ENCODE data around the gene TP53AIP1. TPM values are rescaled to one million over a fixed set of nuclear protein-coding genes. Genes with fewer than 3 reads are reported as not detected.

Gene TP53AIP1
- total RNA-seq, 1 experiment from 2014 or later, result 2.3 TPM

DNA sequence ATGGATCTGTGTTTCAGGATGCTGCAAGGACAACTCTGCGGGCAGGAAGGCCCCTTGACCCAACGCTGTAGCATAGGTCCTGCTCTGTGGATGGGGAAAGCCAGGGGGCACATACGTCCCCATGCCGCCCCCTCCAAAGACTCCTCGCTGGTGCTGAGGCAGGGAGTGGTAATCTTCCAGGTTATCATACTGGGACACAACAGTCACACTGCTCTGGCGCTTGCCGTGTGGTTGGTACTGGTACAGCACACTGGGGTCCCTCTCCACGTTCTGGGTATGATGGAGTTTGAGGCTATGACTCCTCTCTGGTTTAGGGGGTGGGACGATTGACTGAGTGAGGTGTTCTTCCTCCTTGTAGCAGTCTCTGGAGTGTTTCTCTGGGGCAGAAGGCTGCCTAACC, 26.2 kb upstream of the TP53AIP1 start:
- POLR2A ChIA-PET (ENCODE audit: low non-redundant PET), result no interaction called here
- TF ChIP-seq CTCF (conservative IDR thresholded peaks at IDR 0.05; ENCODE audit: low read depth, low read length) (no peak), EZH2 (IDR thresholded peaks at IDR 0.05; ENCODE audit: borderline replicate concordance, low read depth, low read length, poor library complexity, severe bottlenecking) (no peak)
- no peaks in the 10 kb centered on the region for H3K27me3 ChIP-seq (replicated peaks; ENCODE audit: insufficient read depth, low read depth, low read length, poor library complexity)
- CTCF ChIA-PET, result no interaction called here
- H3K4me1 ChIP-seq (ENCODE audit: insufficient read depth, low read length, poor library complexity, severe bottlenecking), result no peaks in the 10 kb centered on the region
- no peak for DNase-seq (ENCODE audit: low spot score)
- H3K27ac ChIP-seq (ENCODE audit: low read depth, low read length, poor library complexity, severe bottlenecking), result no peak overlapping the region
- H3K9me3 ChIP-seq (ENCODE audit: low read depth, low read length, poor library complexity, severe bottlenecking), result no peaks in the 10 kb centered on the region
- BruUV-seq (replicated peaks), result no TSS peak
- intact Hi-C loops (cut with micrococcal nuclease; ENCODE audit: unreplicated experiment), result no loop called here
- peaks cover 42% of the 10 kb centered on the region for H3K36me3 ChIP-seq (ENCODE audit: insufficient read depth, low read length, poor library complexity, severe bottlenecking)
- no peak overlapping the region for H3K4me3 ChIP-seq (ENCODE audit: low read depth, low read length, poor library complexity, severe bottlenecking)

GRCh38 chr11:128967578-128967977, 24.9 kb upstream of the TP53AIP1 start:
- ChIA-PET CTCF (no interaction called here), POLR2A (ENCODE audit: low non-redundant PET) (no interaction called here)
- DNase-seq (ENCODE audit: low spot score), result no peak
- H3K9me3 ChIP-seq (ENCODE audit: low read depth, low read length, poor library complexity, severe bottlenecking), result no peaks in the 10 kb centered on the region
- H3K36me3 ChIP-seq (ENCODE audit: insufficient read depth, low read length, poor library complexity, severe bottlenecking), result peaks cover 29% of the 10 kb centered on the region
- TF ChIP-seq CTCF (conservative IDR thresholded peaks at IDR 0.05; ENCODE audit: low read depth, low read length) (no peak), EZH2 (IDR thresholded peaks at IDR 0.05; ENCODE audit: borderline replicate concordance, low read depth, low read length, poor library complexity, severe bottlenecking) (no peak)
- BruUV-seq (replicated peaks), result no TSS peak
- H3K4me3 ChIP-seq (ENCODE audit: low read depth, low read length, poor library complexity, severe bottlenecking), result no peak overlapping the region
- H3K4me1 ChIP-seq (ENCODE audit: insufficient read depth, low read length, poor library complexity, severe bottlenecking), result no peaks in the 10 kb centered on the region
- no peak overlapping the region for H3K27ac ChIP-seq (ENCODE audit: low read depth, low read length, poor library complexity, severe bottlenecking)
- no peaks in the 10 kb centered on the region for H3K27me3 ChIP-seq (replicated peaks; ENCODE audit: insufficient read depth, low read depth, low read length, poor library complexity)
- intact Hi-C loops (cut with micrococcal nuclease; ENCODE audit: unreplicated experiment), result no loop called here

DNA sequence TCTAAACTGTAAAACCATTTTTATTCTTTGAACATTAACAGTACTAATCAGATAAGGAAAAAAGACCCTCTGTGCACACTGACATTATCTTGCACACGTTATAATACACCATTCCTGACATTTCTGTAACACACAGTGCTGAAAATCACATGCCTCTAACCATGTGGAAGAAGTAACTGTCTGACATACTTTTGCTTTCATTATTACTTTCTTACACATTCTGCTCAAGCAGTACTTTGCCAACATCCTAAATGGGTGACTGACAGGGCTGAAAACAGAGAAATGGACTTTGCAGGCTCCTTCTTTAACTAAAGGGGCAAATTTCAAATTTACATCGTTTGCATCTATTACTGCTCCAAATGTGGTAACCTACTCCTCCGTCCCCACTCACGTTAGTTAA, 22.8 kb upstream of the TP53AIP1 start:
- H3K9me3 ChIP-seq (ENCODE audit: low read depth, low read length, poor library complexity, severe bottlenecking), result no peaks in the 10 kb centered on the region
- no TSS peak for BruUV-seq (replicated peaks)
- peaks cover 17% of the 10 kb centered on the region for H3K36me3 ChIP-seq (ENCODE audit: insufficient read depth, low read length, poor library complexity, severe bottlenecking)
- ChIA-PET POLR2A (ENCODE audit: low non-redundant PET) (no interaction called here), CTCF (no interaction called here)
- H3K4me1 ChIP-seq (ENCODE audit: insufficient read depth, low read length, poor library complexity, severe bottlenecking), result no peaks in the 10 kb centered on the region
- H3K27ac ChIP-seq (ENCODE audit: low read depth, low read length, poor library complexity, severe bottlenecking), result no peak overlapping the region
- H3K27me3 ChIP-seq (replicated peaks; ENCODE audit: insufficient read depth, low read depth, low read length, poor library complexity), result no peaks in the 10 kb centered on the region
- no peak for DNase-seq (ENCODE audit: low spot score)
- intact Hi-C loops (cut with micrococcal nuclease; ENCODE audit: unreplicated experiment), result no loop called here
- no peak overlapping the region for H3K4me3 ChIP-seq (ENCODE audit: low read depth, low read length, poor library complexity, severe bottlenecking)
- no peak for TF ChIP-seq EZH2 (IDR thresholded peaks at IDR 0.05; ENCODE audit: borderline replicate concordance, low read depth, low read length, poor library complexity, severe bottlenecking)
- no peak for TF ChIP-seq CTCF (conservative IDR thresholded peaks at IDR 0.05; ENCODE audit: low read depth, low read length)

All from A673 (cell line).